Loucy (cell line): ENCODE measurements around the gene FAF1.

Experiments
- EZH2phosphoT487 ChIP-seq: fragments of 200-600 bp; IDR thresholded peaks from 2 replicates; pipeline ENCODE4 v1.6.1; 2018; ENCODE audit warnings: antibody characterized with exemption, mild to moderate bottlenecking, moderate library complexity, borderline replicate concordance
- TF ChIP-seq, protein P1 (sequence below): fragments of 200-600 bp; sonication (generic); conservative IDR thresholded peaks from 2 replicates; pipeline ENCODE4 v1.5.1; 2014; ENCODE audit warnings: mild to moderate bottlenecking, antibody characterized with exemption, low read length

DNA sequence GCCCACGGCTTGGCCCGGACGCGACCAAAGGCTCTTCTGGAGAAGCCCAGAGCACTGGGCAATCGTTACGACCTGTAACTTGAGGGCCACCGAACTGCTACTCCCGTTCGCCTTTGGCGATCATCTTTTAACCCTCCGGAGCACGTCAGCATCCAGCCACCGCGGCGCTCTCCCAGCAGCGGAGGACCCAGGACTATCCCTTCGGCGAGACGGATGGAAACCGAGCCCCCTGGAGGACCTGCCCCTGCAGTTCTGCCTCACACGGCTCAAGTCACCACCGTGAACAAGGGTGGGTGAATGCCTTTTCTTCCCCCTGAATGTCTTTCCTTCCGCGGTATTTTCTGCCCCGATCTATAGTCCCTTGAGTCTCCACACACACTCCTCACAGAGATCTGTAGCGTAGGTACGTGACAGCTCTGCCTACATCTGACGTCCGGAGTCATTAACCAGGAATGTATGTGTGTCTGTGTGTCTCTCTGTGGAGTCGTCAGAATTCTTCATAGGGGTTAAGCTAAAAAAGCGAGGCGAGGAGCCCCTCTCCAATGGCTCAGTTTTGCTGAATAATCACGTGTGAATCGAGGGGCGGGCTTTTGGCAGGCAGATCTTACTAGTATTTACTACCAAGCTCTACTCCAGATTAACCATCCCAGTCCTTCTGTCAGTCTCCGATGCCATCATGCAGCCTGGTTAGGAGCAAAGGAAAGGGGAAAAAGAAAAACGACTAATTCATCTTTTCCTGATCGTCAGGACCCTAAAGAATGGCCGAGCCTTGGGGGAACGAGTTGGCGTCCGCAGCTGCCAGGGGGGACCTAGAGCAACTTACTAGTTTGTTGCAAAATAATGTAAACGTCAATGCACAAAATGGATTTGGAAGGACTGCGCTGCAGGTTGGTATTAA, 9.8 kb upstream of the FAF1 start, which contains the start of gene CDKN2C:
- no peak for TF ChIP-seq EZH2phosphoT487
- TF ChIP-seq, protein P1, sequence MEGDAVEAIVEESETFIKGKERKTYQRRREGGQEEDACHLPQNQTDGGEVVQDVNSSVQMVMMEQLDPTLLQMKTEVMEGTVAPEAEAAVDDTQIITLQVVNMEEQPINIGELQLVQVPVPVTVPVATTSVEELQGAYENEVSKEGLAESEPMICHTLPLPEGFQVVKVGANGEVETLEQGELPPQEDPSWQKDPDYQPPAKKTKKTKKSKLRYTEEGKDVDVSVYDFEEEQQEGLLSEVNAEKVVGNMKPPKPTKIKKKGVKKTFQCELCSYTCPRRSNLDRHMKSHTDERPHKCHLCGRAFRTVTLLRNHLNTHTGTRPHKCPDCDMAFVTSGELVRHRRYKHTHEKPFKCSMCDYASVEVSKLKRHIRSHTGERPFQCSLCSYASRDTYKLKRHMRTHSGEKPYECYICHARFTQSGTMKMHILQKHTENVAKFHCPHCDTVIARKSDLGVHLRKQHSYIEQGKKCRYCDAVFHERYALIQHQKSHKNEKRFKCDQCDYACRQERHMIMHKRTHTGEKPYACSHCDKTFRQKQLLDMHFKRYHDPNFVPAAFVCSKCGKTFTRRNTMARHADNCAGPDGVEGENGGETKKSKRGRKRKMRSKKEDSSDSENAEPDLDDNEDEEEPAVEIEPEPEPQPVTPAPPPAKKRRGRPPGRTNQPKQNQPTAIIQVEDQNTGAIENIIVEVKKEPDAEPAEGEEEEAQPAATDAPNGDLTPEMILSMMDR: no peak
